GDM1 (cell line): Measurements from ENCODE around the gene SHMT1.
"Not testable (repeated sequence)": the region's sequence is repeated elsewhere in the genome, so short reads cannot be mapped to it uniquely, and the experiment has no call there.

Source experiments
- DNase-seq: peaks from one replicate; lab custom pipeline; 2025; lab: John Stamatoyannopoulos, UW

SHMT1 gene

GRCh38 chr17:18324140-18325050, 39.0 kb downstream of the SHMT1 start:
- no peak for DNase-seq

DNA sequence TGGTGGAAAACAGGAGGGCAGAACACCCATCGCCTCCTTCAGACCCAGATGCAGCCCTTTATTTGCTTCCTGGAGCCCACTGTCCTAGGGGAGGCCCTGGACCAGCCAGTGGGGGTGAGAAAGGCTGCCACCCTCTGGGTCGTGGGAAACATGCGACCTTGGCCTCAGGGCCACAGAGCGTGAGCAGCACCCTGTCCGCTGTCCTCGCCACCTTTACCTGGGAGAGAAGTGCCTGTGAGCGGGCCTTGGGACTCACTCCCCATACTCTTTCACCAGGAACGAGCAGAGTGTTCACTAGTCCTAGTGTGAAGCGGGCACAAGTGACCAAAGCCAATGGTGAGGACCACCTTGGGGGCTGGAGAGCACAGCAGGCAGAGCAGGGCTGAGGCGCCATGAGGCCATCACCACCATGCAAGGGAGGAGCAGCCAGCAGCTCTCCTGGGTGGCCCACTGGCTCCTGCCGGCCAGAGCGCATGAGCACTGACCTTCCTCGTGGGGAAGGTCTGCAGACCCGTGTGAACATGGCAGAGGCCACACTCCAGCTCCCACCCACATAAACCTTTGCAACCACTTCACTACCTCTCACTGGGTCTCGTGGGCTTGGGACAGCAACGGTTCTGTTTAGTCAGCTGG, 39.7 kb downstream of the SHMT1 start:
- DNase-seq = no peak

DNA sequence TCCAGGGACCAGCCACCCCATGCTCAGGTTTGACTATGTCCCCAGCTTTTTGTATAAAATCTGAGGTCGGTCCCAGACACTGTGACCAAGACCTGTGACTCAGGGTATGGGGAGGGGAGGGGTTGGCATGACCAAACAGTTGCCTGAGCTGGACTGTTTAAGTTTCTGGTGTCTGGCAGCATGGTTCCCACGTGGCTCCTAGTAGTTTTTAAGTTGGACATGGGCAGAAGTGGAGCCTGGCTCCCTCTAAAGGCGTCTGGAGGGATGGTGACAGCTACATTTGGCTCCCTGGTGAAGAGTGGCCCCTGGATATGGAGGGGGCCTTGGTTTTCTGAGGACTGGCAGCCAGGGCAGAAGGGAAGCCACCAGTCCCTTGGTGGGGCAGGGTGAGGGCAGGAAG, 40.3 kb downstream of the SHMT1 start:
- DNase-seq = no peak

DNA sequence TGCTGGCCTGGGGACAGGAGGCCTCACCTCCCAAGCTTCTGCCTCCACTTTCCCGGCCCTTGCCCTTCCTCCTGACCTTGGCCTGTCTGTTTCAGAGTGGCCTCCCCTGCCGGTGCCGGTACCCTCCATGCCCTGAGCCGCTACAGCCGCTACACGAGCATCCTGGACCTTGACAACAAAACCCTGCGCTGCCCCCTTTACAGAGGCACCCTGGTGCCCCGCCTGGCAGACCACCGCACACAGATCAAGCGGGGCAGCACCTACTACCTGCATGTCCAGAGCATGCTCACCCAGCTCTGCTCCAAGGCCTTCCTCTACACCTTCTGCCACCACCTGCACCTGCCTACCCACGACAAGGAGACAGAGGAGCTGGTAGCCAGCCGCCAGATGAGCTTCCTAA, 40.8 kb downstream of the SHMT1 start:
- DNase-seq = no peak

GRCh38 chr17:18321309-18321708, 42.0 kb downstream of the SHMT1 start:
- DNase-seq = no peak

DNA sequence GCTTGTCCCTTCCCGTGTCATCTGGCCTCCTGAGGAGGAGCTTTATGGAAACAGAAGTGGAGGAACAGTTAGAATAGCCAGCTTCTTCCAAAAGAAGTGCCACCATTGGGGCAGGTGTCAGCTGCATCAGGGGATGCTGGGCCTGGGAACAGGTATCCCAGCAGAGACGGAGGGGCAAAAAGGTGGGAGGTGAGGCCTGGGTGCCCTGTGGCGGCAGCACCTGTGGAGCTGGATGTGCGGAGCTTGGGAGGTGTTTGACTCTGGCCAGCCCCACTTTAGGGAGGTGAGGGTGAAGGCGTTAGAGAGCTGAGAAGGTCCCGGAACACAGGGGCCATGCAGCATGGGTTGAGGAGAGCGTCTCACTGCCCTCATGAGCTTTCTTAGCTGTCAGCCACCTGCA, 43.0 kb downstream of the SHMT1 start:
- DNase-seq = no peak

DNA sequence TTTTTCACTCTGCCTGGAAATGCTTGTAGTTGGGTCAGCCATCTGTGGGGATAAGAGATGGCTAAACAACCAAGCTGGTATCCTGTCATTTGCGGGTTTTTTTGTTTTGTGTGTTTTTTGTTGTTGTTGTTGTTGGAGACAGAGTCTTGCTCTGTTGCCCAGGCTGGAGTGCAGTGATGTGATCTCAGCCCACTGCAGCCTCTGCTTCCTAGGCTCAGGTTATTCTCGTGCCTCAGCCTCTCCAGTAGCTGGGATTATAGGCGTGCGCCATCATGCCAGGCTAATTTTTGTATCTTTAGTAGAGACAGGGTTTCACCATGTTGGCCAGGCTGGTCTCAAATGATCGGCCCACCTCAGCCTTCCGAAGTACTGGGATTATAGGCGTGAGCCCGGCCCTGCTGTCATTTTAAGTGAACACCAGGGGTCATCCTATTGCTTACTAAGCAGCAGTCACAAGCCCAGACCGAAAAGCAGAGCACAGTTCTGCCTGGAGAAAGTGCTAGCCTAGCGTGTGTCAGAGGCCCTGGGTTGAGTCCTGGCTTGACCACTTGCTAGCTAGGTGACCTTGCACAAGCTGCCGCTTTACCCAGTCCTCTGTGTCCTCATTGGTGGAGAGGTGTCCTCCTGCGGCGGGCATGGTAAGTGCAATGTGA, 43.6 kb downstream of the SHMT1 start:
- DNase-seq = peak; percentile 10

DNA sequence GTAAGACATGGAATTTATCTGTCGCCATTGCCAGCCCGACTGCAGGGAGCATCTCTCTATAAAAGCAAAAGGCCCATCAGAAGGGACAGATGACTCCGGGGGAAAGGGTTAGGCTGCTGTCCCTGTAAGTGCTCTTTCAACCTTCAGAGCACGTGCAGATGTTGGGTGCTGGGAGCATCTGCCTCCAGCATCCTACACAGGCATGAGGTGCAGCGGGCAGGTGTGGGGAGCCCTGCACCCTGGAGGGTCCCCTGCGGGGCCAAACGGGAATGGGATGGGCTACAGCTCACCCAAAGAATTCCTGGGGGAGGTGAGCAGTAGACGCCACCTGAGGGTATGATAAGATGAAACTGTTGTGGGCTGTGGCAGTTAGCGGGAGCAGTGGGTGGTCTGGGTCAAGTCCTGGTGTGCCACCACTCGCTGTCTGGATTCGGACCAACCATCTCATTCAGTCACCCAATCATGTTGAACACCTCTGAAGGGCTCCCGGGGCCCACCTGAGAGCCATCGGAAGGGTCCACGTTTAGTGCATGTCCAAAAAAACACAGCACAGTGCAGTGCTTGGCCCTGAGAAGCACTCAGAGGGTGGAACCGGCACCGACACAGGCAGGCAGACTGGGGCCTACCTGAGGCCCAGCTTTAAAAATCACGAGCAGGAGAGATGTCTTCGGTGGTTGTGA, 44.4 kb downstream of the SHMT1 start:
- DNase-seq = no peak

GRCh38 chr17:18318117-18318516, 45.2 kb downstream of the SHMT1 start:
- no peak for DNase-seq

- no peak for DNase-seq
Observed at GRCh38 chr17:18315961-18316360, 47.4 kb downstream of the SHMT1 start.

DNA sequence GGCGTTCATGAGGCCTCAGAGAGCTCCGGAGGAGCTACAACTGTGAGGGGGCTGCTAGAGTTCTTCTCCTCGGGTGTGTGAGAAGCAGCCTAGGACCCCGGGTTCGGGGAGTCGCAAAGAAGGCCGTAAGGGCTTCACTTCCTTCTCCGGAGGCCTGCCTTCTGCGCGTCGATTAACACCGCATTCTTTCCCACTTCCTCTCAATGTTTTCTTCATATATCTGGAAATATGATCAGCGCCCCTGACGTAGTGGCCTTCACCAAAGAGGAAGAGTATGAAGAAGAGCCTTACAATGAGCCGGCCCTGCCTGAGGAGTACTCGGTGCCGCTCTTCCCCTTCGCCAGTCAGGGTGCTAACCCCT, 47.8 kb downstream of the SHMT1 start:
- no peak for DNase-seq

- DNase-seq = peak; percentile 95
Observed at GRCh38 chr17:18314731-18315561, 48.4 kb downstream of the SHMT1 start, which contains the start of the genes SMCR8 and TOP3A. Gene SMCR8 (plus strand): TSS chr17:18315293. CDS start chr17:18315790, 497 bp downstream. Gene TOP3A (minus strand): TSS chr17:18314994. CDS start chr17:18314778, 216 bp downstream.

DNA sequence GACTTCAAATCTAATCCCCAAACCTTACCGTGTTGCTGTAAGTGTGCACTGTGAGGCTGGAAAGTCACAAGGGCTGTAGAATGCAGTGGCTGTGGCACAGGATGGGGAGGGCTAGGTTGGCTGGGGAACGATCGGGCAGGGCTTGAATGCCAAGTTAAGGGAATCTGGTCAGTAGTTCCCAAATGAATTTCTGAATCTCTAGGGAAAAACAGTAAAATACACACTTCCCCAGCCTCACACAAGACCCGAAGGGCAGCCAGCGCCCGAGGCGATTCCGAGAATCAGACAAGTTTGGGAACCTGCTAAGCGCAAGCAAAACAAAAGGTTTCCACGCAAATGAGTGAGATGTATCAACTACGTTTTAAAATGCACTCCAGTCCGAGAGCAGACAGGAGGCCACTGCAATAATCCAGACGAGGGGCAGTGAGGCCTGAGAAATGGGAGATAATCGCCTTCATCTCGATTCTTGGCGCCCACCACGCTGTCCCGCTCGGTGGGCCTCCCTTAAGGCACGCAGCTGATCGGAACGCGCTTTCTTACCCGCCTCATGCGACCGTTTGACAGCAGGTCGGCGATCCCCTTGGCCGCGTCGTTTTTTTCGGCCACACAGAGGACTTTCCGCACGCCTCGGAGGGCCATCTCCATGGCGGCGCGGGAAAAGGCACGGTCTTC, 49.2 kb downstream of the SHMT1 start:
- no peak for DNase-seq

DNA sequence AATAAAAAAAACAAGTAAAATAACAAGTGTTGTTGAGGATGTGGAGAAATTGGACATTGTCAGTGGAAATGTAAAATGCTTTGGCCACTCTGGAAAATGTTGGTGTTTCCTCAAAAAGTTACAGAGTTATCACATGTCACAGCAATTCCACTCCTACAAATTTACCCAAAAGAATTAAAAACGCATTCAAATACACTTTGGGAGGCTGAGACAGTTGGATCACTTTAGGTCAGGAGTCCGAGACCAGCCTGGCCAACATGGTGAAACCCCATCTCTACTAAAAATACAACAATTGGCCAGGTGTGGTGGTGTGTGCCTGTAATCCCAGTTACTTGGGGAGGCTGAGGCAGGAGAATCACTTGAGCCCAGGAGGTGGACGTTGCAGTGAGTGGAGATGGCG, 54.1 kb downstream of the SHMT1 start:
- DNase-seq = no peak

DNA sequence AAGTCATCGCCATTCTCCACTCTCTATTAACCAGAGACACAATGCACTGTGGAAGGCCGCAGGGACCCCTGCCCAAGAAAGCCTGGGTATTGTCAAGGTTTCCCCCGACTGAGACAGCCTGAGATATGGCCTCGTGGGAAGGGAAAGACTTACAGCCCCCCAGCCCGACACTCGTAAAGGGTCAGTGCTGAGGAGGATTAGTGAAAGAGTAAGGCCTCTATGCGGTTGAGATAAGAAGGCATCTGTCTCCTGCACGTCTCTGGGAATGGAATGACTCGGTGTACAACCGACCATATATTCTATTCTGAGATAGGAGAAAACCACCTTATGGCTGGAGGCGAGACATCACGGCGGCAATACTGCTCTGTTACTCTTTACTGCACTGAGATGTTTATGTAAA, 60.1 kb downstream of the SHMT1 start:
- not testable (repeated sequence) for DNase-seq

- no peak for DNase-seq
Observed at GRCh38 chr17:18300725-18301480, 62.4 kb downstream of the SHMT1 start.

- not testable (repeated sequence) for DNase-seq
Observed at GRCh38 chr17:18298061-18298460, 65.3 kb downstream of the SHMT1 start.

DNA sequence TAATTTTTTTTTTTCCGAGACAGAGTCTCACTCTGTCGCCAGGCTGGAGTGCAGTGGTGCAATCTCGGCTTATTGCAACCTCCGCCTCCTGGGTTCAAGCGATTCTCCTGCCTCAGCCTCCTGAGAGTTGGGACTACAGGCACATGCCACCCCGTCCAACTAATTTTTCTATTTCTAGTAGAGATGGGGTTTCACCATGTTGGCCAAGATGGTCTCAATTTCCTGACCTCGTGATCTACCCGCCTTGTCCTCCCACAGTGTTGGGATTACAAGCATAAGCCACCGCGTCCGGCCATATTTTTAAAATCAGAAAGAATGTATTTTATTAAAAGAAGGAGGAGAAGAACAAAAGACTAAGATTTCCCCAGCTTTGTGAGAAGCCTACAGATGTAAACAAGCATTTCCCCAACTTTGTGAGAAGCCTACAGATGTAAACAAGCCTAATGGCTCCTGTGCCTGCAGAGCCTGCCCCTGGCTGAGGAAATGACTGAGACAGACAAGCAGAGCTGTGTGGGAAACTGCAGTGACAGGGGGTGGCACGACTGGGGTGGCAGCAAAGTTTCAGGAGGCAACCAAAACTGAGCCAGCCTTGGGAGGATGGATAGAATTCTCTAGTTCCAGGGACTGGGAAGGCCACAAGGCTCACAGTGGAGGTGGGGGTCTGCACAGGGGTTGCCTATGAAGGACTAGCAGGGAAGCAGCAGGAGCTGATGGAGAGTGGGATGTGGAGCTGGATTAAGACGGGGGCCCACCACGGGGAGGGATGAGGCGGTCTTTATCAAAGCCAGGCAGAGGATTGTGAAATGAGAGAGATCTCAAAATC, 71.4 kb downstream of the SHMT1 start:
- DNase-seq = no peak

GRCh38 chr17:18285296-18285695, 78.1 kb downstream of the SHMT1 start:
- DNase-seq = no peak
